ENCODE data around the gene EEF2K. TPM values are rescaled to one million over a fixed set of nuclear protein-coding genes. Genes with fewer than 3 reads are reported as not detected.
"Not testable (repeated sequence)": the region's sequence is repeated elsewhere in the genome, so short reads cannot be mapped to it uniquely, and the experiment has no call there.

The EEF2K gene
- total RNA-seq, 2 donors from 2014 or later: 13.7 to 42.6 TPM

- no peaks in the 10 kb centered on the region for H3K36me3 Mint-ChIP-seq
- DNase-seq (ENCODE audit: low spot score): no peak
- ATAC-seq: no peak
- H3K4me3 Mint-ChIP-seq: no peak overlapping the region
- H3K9me3 Mint-ChIP-seq: no peaks in the 10 kb centered on the region
- H3K27ac Mint-ChIP-seq: no peak overlapping the region
- H3K27me3 Mint-ChIP-seq: no peaks in the 10 kb centered on the region
- peaks cover 18 to 19% of the 10 kb centered on the region in 2 donors for H3K4me1 Mint-ChIP-seq (ENCODE audit: low read depth in 2 of 2)
These were observed 87.3 kb downstream of the EEF2K start for GRCh38 chr16:22293137-22294106.

- H3K9me3 Mint-ChIP-seq: no peaks in the 10 kb centered on the region
- ATAC-seq (no peak), DNase-seq (ENCODE audit: low spot score) (no peak)
- H3K27ac Mint-ChIP-seq: peak overlapping the region; percentile 93 to 96
- peaks cover 40 to 41% of the 10 kb centered on the region in 2 donors for H3K4me1 Mint-ChIP-seq (ENCODE audit: low read depth in 2 of 2)
- H3K27me3 Mint-ChIP-seq: no peaks in the 10 kb centered on the region
- no peaks in the 10 kb centered on the region for H3K36me3 Mint-ChIP-seq
- H3K4me3 Mint-ChIP-seq: peak overlapping the region; percentile 92
These were observed 90.4 kb downstream of the EEF2K start for GRCh38 chr16:22296225-22297113.

GRCh38 chr16:22297114-22297870 is 91.2 kb downstream of the EEF2K start, which contains the start of gene POLR3E:
TSS of gene POLR3E (plus strand) at chr16:22297409. CDS start at chr16:22302969, 5,560 bp downstream.
- Mint-ChIP-seq H3K9me3 (no peaks in the 10 kb centered on the region), H3K4me1 (ENCODE audit: low read depth in 2 of 2) (peaks cover 44 to 46% of the 10 kb centered on the region in 2 donors), H3K27me3 (no peaks in the 10 kb centered on the region), H3K36me3 (no peaks in the 10 kb centered on the region), H3K4me3 (peak within 1 kb of the TSS; percentile 92), H3K27ac (peak within 1 kb of the TSS; percentile 93 to 96)
- ATAC-seq (peak; percentile 94 to 96), DNase-seq (ENCODE audit: low spot score) (peak; percentile 99)

- H3K36me3 Mint-ChIP-seq: no peaks in the 10 kb centered on the region
- peaks cover 46 to 54% of the 10 kb centered on the region in 2 donors for H3K4me1 Mint-ChIP-seq (ENCODE audit: low read depth in 2 of 2)
- peak; percentile 85 for DNase-seq (ENCODE audit: low spot score)
- ATAC-seq: peak; percentile 60 to 66
- peak overlapping the region; percentile 93 to 96 for H3K27ac Mint-ChIP-seq
- H3K27me3 Mint-ChIP-seq: no peaks in the 10 kb centered on the region
- peak overlapping the region; percentile 92 for H3K4me3 Mint-ChIP-seq
- no peaks in the 10 kb centered on the region for H3K9me3 Mint-ChIP-seq
These were observed 92.0 kb downstream of the EEF2K start for GRCh38 chr16:22297871-22298733.

GRCh38 chr16:22299036-22299435 is 93.0 kb downstream of the EEF2K start:
- no peaks in the 10 kb centered on the region for H3K27me3 Mint-ChIP-seq
- no peak for DNase-seq (ENCODE audit: low spot score)
- peaks cover 49 to 57% of the 10 kb centered on the region in 2 donors for H3K4me1 Mint-ChIP-seq (ENCODE audit: low read depth in 2 of 2)
- peak overlapping the region; percentile 92 for H3K4me3 Mint-ChIP-seq
- H3K36me3 Mint-ChIP-seq: no peaks in the 10 kb centered on the region
- no peak for ATAC-seq
- H3K9me3 Mint-ChIP-seq: no peaks in the 10 kb centered on the region
- H3K27ac Mint-ChIP-seq: peak overlapping the region; percentile 93 to 96

- Mint-ChIP-seq H3K27ac (no peak overlapping the region), H3K36me3 (no peaks in the 10 kb centered on the region), H3K9me3 (no peaks in the 10 kb centered on the region), H3K4me3 (no peak overlapping the region), H3K27me3 (no peaks in the 10 kb centered on the region), H3K4me1 (ENCODE audit: low read depth in 2 of 2) (peaks cover 57 to 58% of the 10 kb centered on the region in 2 donors)
- ATAC-seq (no peak), DNase-seq (ENCODE audit: low spot score) (no peak)
These were observed 94.5 kb downstream of the EEF2K start for GRCh38 chr16:22300427-22301071.

- H3K36me3 Mint-ChIP-seq; ATAC-seq; H3K4me3 Mint-ChIP-seq; DNase-seq (ENCODE audit: low spot score); H3K9me3 Mint-ChIP-seq; H3K27me3 Mint-ChIP-seq; H3K27ac Mint-ChIP-seq: not testable (repeated sequence)
- peaks cover 52 to 53% of the 10 kb centered on the region in 2 donors for H3K4me1 Mint-ChIP-seq (ENCODE audit: low read depth in 2 of 2)
These were observed 95.3 kb downstream of the EEF2K start for GRCh38 chr16:22301423-22301822.

GRCh38 chr16:22302776-22303363 is 96.8 kb downstream of the EEF2K start:
- H3K27me3 Mint-ChIP-seq: no peaks in the 10 kb centered on the region
- no peak overlapping the region for H3K4me3 Mint-ChIP-seq
- no peaks in the 10 kb centered on the region for H3K36me3 Mint-ChIP-seq
- no peaks in the 10 kb centered on the region for H3K9me3 Mint-ChIP-seq
- H3K27ac Mint-ChIP-seq: no peak overlapping the region
- ATAC-seq: no peak
- DNase-seq (ENCODE audit: low spot score): no peak
- peaks cover 44 to 45% of the 10 kb centered on the region in 2 donors for H3K4me1 Mint-ChIP-seq (ENCODE audit: low read depth in 2 of 2)

- Mint-ChIP-seq H3K4me1 (ENCODE audit: low read depth in 2 of 2) (peaks cover 29 to 35% of the 10 kb centered on the region in 2 donors), H3K4me3 (no peak overlapping the region), H3K9me3 (no peaks in the 10 kb centered on the region), H3K27ac (peak overlapping the region in 1 of 2 donors; percentile 41), H3K36me3 (no peaks in the 10 kb centered on the region), H3K27me3 (no peaks in the 10 kb centered on the region)
- no peak for DNase-seq (ENCODE audit: low spot score)
- no peak for ATAC-seq
These were observed 98.3 kb downstream of the EEF2K start for GRCh38 chr16:22304411-22304810.

- Mint-ChIP-seq H3K4me1 (ENCODE audit: low read depth in 2 of 2) (peaks cover 16 to 21% of the 10 kb centered on the region in 2 donors), H3K27ac (no peak overlapping the region), H3K27me3 (no peaks in the 10 kb centered on the region), H3K9me3 (no peaks in the 10 kb centered on the region), H3K36me3 (peaks cover 3% of the 10 kb centered on the region), H3K4me3 (no peak overlapping the region)
- DNase-seq (ENCODE audit: low spot score) (no peak), ATAC-seq (no peak)
These were observed 100.7 kb downstream of the EEF2K start for GRCh38 chr16:22306788-22307187.

GRCh38 chr16:22307838-22308237 is 101.8 kb downstream of the EEF2K start:
- H3K27ac Mint-ChIP-seq: no peak overlapping the region
- H3K4me3 Mint-ChIP-seq: no peak overlapping the region
- H3K9me3 Mint-ChIP-seq: no peaks in the 10 kb centered on the region
- no peak for DNase-seq (ENCODE audit: low spot score)
- ATAC-seq: no peak
- H3K36me3 Mint-ChIP-seq: peaks cover 6% of the 10 kb centered on the region
- no peaks in the 10 kb centered on the region for H3K27me3 Mint-ChIP-seq
- peaks cover 6 to 17% of the 10 kb centered on the region in 2 donors for H3K4me1 Mint-ChIP-seq (ENCODE audit: low read depth in 2 of 2)
